GM04504 (cell line): ENCODE results near the gene OTUB1.
"Not testable (repeated sequence)": the region's sequence is repeated elsewhere in the genome, so short reads cannot be mapped to it uniquely, and the experiment has no call there.

ENCODE experiments used
- DNase-seq: peaks from one replicate; pipeline ENCODE4 v3.0.0-alpha.2; 2012; ENCODE audit warnings: low read depth

Gene OTUB1

DNA sequence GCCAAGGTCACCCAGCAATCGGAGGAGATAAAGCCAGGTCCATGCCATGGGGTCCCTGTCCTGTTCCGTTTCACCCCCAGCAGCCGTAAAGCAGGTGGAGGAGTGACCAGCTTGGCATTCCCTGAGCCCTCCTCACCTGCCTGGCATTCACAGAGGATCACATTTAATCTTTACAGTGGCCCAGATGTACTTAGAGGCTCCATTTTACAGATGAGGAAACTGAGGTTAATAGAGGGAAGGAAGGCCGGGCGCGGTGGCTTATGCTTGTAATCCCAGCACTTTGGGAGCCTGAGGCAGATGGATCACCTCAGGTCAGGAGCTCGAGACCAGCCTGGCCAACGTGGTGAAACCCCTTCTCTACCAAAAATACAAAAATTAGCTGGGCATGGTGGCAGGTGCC is 61.1 kb downstream of the OTUB1 start:
- DNase-seq = not testable (repeated sequence)
